GM21526 (cell line): Measurements from ENCODE around the gene CCDC177.
"Not testable (repeated sequence)": the region's sequence is repeated elsewhere in the genome, so short reads cannot be mapped to it uniquely, and the experiment has no call there.

Experiments
- ATAC-seq: cut with Tn5 transposase; IDR thresholded peaks from one replicate; pipeline ENCODE4 v1.9.1; 2021; ENCODE audit warnings: moderate library complexity; ENCODE audit not compliant: unreplicated experiment, low FRiP score

CCDC177 gene

DNA sequence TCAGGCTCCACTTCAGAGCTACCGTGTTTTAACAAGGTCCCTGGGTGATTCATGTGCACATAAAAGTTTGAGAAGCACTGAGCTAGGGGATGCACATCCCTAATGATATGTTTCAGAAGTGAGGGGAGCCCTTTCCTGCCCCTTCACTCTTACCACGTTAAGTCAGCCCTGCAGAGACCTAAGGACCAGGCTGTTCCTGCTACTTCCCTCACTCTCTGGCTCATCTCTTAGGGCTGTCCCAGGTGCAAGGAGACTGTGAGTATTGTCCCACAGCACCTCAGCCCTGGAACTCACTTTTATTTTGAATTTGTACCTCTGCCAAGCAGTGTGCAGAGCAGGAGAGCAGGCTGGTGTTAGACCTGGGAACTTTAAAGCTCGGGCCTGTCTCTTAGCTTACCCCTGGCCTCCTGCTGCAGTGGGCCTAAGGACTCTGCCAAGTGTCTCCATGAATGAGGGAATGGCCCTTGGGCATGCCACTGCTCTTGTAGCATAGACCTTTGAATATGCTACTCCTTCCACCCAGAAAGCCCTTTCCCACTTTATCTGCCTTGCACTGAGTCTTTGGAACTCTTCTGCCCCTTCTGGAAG, 25.7 kb upstream of the CCDC177 start:
- no peak for ATAC-seq

DNA sequence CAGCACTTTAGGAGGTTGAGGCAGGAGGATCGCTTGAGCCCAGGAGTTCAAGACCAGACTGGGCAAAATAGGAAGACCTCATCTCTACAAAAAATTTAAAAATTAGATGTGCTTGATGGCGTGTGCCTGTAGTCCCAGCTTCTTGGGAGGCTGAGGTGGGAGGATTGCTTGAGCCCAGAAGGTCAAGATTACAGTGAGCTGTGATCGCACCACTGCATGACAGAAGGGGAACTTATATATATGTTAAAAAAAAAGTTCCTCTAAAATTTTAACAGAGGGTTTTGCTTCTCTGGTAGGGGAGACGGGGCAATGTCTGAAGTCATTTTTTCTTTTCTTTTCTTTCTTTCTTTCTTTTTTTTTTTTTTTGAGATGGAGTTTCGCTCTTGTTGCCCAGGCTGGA, 24.8 kb upstream of the CCDC177 start:
- not testable (repeated sequence) for ATAC-seq

DNA sequence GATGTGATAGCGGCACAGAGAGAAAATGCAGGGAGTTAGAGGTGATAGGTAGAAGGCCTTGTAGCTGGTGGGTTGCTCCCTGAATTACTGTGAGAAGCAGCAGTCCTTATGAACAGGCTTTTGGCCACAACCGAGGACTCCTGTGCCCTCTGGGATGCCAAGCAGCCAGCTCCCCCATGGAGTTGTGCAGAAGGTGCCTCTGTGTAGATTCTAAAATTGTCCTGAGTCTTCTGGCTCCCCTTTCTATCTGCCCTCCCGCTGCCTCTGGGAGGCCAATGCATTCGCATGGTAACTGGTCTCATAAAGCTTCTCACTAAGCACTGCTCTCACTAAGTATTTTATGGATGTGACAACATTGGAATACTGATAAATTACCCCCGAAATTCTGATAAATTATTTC, 20.7 kb upstream of the CCDC177 start:
- no peak for ATAC-seq

DNA sequence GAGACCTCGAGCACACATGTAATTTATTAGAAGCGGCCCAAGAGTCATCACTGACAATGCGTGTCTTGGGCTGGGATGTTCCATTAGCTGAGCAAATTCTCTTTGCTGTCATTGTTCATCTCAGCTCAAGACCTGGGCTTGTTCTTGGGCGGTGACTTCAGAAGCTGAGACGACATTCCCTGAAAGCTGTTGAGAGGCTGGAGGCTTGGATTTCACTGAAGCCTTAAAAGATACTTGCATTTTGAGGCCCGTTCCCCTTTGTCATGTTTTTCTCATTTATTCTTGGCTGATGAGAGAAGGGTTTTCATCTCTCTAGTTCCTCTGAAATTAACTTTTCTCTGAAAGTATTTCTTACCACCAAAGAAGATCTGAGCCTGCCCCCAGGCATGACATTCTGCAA, 20.2 kb upstream of the CCDC177 start:
- ATAC-seq = no peak

DNA sequence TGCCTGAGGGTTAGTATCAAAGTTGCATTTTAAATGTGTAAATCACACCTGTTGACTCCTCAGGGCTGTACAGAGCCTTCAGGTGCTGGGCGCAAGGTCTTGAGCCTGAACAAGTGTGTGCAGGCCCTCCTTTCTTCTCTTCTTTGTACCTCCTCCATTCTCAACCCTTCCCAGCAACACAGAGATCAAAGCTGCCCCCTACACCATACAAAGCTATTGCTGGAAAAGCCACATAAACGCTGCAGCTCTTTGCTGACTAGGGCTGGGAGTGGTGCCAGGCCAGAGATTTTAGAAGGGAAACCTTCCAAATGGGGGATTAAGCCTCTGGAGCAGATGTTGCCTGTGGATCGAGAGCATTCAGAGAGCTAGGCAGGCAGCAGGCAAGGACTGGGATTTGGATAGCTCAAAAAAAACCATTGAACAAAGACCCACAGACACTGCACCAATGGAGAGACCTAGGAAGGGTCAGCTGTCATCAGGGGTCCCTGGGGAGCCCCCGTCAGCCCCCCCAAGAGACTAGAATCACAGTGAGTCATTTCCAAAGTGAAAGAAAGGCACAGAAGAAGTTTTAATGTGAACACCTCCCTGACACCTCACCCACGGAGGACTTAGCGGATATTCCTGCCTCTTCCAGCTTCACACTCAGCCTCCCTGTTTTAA, 18.5 kb upstream of the CCDC177 start:
- no peak for ATAC-seq

DNA sequence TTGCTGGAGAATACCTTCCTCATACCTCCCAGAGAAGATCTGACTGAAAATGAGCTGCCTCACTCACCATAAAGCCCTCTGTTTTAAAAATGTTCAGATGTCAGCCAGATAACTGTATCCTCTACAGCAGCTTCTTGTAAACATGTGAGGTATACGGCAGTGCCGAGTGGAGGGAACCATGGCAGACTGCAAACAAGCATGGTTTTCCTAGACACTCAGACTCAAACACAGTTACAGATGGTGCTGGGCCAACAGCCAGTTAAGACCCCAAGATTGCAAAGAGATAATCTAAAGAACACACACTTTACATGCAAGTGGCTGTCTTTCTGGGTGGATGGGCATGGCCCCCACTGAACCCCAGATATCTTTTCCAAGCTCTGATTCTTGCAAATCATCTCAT, 16.6 kb upstream of the CCDC177 start:
- no peak for ATAC-seq

DNA sequence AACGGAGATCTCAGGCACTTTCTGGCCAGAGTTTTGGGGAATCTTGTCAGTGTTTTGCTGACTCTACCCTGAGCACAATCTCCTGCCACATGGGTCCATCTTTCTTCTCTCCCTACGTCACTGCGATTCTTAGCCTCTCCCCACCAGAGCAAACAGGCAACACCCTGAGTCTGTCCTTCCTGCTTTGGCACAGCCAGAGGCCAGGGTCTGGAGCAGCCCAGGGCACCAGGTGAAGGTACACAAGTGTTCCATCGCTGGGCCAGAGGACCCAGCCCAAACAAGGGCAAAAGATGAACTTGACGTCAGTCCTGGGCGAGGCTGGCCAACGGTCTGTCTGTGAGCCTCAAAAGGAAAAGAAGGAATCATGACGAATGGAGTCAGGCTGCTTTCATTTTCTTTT, 12.7 kb upstream of the CCDC177 start:
- no peak for ATAC-seq

DNA sequence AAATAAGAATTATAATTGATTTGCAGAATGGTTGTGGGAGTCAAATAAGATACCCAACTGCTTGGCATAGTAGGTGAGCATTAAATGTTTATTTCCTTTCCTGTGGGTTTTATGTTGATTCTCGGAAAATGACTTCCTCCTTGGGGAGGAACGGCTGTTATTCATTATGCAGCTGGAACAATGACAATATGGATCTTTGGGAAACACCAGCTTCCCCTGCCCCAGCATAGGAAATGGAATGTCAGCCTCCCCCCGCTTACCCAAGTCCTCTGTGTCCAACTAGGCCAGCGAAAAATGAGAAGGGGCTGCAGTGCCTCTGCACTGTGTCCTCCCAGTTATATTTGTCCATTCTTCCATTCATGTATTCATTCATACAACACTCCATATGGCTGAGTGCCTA, 11.7 kb upstream of the CCDC177 start:
- ATAC-seq = no peak

DNA sequence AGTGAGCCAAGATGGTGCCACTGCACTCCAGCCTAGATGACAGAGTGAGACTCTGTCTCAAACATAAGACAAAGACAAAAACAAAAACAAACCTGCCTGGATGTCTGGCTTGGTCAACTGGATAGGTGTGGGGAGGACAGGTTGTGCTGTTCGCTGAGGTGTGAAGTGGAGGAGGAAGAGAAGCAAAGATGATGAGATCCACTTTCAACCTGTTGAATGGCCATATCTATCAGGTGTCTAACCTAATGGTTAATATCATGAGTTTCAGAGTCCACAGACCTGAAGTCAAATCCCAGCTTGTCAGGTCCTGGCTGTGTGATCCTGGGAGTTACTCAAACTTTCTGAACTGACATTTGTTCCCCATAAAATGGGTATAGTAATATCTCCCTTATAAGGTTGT, 9.7 kb upstream of the CCDC177 start:
- no peak for ATAC-seq

DNA sequence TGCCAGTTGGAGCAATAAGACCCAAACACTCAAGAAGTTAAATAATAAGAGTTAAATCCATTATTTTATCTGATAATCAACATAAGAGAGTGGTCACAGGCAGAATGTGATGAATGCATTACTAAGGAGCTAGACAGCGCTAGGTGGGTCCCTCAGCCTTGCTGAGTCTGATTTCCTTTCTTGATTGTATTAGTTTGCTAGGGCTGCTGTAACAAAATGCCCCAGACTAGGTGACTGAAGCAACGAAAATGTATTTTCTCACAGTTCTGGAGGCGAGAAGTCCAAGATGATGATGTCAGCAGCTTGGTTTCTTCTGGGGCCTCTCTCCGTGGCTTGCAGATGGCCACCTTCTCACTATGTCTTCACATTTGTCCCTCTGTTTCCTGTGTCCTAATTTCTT, 8.2 kb upstream of the CCDC177 start:
- ATAC-seq = no peak

DNA sequence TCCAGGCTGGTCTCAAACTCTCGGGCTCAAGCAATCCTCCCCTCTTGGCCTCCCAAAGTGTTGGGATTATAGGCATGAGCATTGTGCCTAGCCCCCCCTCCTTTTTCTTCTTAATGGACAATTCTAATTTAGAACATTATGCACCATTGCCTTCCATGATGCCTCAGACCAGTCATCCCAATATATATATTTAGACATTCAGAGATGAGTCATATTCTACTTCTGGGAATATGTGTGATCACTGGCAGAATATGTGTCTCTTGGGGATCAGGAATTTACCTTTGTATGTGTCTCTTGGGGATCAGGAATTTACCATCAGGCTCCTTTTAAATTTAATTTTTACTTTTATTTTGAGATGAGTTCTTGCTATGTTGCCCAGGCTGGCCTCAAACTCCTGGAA, 7.5 kb upstream of the CCDC177 start:
- no peak for ATAC-seq

DNA sequence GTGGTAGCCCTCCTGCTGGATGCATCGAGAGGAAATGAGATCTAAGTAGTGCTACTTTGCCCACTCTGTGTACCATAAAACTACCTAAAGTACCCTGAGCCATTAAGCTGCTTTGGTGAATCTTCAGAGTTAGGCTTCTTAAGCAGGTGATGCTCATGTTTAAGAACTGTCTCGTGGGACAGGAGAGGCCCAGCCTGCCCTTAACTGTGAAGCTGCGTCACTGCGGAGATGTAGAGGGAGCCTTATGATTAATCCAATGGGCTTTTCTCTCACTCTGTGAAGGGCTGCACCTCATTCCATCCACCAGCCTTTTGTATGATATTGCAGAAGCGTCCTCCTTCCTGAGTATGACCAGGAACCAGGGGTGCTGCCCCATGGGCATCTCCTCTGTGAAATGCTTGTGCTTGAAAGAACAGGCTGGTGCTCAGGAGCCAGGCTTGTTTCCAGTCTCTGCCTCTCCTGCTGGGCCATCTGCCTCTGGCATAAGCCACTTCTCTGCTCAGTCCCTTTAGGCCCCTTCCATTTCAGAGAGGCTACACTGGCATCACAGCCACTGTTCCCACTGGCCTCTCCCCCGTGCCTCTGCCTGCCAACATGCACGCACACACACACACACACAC, 6.8 kb upstream of the CCDC177 start:
- no peak for ATAC-seq

DNA sequence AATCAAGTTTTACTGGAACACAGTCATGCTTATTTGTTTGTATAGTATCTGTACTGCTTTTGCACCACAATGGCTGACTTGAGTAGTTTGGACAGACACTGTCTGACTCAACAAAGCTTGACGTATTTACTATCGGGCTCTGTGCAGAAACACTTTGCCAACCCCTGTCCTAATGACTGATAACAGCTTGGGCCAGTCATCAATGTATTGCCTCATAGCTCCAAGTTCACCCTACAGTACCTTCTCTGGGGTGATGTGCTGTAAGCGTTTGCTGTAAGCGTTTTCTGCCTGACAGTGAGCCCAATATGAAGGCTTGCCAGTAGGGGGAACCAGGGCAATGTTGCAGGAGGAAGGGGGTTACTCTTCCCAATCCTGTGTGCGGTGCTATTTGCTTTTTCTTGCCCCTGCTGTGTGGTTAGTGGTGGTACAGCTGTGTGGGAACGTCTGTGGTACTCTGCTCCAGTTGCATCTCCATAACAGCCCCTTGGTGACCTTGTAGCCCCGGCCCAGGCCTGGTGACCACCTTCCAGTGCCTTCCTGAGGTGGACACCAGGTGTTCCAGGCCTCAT, 5.4 kb upstream of the CCDC177 start:
- ATAC-seq = no peak

DNA sequence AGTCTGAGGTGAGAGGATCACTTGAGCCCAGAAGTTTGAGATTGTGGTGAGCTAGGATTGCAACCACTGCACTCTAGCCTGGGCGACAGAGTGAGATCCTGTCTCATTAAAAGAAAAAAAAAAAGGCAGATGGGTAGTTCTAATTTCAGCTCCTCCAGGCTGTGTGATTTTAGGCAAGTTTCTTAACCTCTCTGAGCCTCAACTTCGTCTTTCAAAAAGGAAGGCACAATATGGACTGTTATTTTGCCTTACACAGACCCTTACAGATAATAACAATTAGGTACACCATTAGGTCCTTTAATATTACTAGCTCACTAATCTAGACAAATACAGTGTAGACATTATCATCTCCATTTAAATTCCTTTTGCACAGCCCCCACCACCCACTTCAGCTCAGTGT, 4.8 kb upstream of the CCDC177 start:
- no peak for ATAC-seq

DNA sequence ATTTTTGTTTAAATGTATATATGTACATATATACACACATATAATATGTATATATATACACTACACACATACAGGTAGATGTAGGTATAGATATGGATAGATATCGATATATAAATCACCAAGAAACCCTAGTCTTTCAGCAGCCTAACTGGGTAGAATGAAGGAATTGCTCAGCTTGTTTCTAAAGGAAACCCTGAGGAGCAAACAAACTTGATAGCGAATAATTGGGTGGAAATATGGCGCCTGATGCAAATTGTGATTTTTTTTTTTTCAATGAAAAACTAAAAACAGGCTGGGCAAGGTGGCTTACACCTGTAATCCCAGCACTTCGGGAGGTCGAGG, 254 bp upstream of the CCDC177 start:
- no peak for ATAC-seq

DNA sequence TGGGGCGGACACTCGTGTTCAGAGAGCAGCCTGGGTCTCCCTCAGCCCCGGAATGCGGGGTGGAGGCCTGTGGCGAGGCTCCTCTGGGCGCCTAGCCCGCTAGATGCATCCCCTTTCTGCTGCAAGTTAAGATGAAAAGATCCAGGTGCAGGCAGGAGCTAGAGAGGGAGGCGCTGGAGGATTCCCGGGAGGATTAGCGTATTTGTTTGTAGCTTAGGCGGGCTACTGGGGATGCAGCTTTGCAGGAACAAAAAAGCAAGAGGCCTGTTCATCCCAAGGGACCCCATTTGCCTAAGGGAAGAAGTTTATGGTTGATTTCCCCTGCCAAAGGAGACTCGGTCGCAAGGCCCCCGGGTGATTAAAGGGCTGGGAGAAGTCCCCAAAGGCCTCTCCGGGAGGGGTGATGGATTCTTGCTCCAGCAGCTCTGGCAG, 824 bp downstream of the CCDC177 start:
- ATAC-seq = no peak

DNA sequence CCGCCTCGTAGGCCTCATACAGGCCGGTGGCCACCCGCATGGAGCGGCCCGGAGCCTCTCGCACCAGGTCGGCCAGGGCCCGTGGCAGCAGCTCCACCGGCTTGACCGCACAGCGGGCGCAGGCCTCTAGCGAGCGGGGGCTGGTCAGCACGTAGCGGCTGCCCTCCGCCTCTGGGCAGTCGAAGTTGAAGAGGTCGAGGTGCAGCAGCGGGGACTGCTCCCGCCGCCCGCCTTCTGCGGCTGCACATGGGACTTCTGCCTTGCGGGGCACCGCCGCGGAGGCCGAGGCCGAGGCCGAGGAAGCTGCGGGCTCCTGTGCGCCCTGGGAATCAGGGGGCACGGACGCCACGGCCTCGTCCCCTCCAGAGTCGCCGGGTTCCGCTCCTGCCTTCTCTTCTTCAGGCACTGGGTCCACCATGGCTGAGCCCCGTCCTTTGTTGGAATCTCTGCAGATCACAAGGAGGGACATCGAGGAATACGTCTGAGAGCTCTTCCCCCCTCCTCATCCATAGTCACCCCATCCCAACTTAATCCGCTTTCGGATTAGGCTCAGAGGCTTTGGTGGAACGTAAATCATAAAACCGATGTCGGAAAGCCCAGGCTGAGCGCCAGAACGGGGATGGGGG, 1.4 kb downstream of the CCDC177 start:
- no peak for ATAC-seq

DNA sequence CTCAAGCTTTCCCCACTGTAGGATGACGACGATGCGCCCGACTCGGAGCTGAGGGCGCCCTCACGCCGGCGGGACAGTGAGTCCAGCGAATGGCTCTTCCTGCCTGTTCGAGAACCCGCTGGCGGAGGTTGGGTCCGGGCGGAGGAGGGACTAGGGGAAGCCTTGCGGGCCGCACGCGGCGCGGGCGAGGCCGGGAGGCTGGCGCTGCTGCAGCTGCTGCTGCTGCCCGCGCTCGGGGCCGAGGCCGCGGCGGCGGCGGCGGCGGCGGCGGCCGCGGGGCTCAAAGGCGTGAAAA, 1.9 kb downstream of the CCDC177 start:
- ATAC-seq = no peak

DNA sequence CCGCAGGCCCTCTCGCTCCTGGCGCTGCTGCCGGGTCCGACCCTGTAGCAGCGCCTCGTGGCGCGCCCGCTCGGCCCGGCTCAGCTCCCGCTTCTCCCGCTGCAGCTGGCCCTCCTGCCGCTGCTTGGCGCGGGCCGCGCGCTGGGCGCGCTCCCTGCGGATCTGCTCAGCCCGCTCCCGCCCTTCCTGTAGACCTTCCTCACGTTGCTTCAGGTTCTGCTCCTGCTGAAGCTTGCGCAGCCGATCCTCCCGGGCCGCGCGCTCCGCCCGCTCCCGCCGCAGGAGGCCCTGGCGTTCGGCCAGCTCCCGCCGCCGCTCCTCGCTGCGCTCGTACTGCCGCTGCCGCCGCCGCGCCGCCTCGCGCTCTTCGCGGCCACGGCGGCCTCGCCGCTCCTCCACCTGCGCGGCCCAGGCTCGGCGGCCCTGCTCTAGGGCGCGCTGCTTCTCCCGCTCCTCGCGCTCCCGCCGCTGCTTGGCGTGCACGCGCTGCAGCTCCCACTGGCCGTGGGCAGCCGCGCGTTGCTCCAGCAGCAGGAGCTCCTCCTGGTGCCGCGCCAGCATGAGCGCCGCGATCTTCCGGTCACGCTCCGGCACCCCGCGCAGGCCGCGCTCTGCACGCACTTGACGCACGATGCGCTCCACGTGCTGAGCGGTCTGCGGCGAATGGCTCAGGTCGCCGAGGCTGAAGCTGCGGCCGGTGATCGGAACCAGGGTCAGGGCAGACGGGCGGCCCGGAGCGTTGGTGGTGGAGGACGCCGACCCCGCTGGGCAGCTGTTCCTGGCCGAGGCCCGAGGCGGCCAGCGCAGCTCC, 2.4 kb downstream of the CCDC177 start:
- ATAC-seq = no peak

DNA sequence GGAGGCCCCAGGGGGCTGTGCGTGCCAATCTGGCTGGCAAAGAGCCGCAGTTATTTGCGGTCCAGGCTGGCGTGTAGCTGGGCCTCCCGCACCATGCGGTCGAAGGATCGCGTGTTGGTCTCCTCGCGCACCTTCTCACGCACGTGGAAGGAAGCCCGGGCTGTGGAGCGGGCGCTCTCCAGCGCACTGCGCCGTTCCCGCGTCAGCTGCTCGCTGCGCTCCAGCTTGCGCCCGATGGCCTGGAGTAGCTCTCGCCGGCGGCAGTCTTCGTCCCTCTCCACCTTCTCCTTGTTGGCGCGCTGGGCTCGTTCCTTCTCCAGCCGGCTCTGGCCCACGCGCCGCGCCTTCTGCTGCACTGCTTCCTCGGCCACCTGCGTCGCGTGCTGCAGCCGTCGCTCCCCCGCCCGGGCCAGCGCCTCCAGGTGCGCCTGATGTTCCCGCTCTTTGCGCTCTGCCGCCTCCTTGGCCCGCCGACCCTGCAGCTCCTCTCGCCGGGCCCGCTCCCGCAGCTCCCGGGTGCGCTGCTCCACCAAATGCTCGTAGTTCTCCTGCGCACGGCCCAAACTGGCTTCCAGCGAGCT, 3.1 kb downstream of the CCDC177 start:
- no peak for ATAC-seq
